GM23248 (cell line): ENCODE data around the gene CDK12. TPM values are rescaled to one million over a fixed set of nuclear protein-coding genes. Genes with fewer than 3 reads are reported as not detected.
"Not testable (repeated sequence)": the region's sequence is repeated elsewhere in the genome, so short reads cannot be mapped to it uniquely, and the experiment has no call there.

ENCODE experiments used
- DNase-seq: peaks from one replicate; pipeline ENCODE4 v3.0.0-alpha.2; 2015
- H2AFZ ChIP-seq: fragments of 200-600 bp; sonication (generic); 2 replicates; pipeline ENCODE4 v1.6.1; 2016; ENCODE audit warnings: antibody characterized with exemption
- H3F3A ChIP-seq: fragments of 200-600 bp; sonication (generic); 2 replicates; pipeline ENCODE4 v1.6.1; 2016; ENCODE audit warnings: mild to moderate bottlenecking, antibody characterized with exemption, mixed run types; ENCODE audit not compliant: insufficient read depth
- H3K27ac ChIP-seq: fragments of 200-600 bp; sonication (generic); 2 replicates; pipeline ENCODE4 v1.5.1; 2016; ENCODE audit warnings: mild to moderate bottlenecking
- H3K27me3 ChIP-seq: fragments of 200-600 bp; sonication (generic); replicated peaks from 2 replicates; pipeline ENCODE4 v1.6.1; 2016; ENCODE audit warnings: mild to moderate bottlenecking; ENCODE audit not compliant: insufficient read depth
- H3K36me3 ChIP-seq: fragments of 200-600 bp; sonication (generic); 2 replicates; pipeline ENCODE4 v1.6.1; 2016; ENCODE audit warnings: low read depth, mild to moderate bottlenecking
- H3K4me1 ChIP-seq: fragments of 200-600 bp; sonication (generic); 2 replicates; pipeline ENCODE4 v1.6.1; 2016; ENCODE audit warnings: mild to moderate bottlenecking; ENCODE audit not compliant: insufficient read depth
- H3K4me2 ChIP-seq: fragments of 200-600 bp; sonication (generic); one replicate; pipeline ENCODE4 v1.6.1; 2016; ENCODE audit warnings: mild to moderate bottlenecking; ENCODE audit not compliant: unreplicated experiment
- H3K4me3 ChIP-seq: fragments of 200-600 bp; sonication (generic); 2 replicates; pipeline ENCODE4 v1.5.1; 2016; ENCODE audit warnings: mild to moderate bottlenecking
- H3K79me2 ChIP-seq: fragments of 200-600 bp; sonication (generic); 2 replicates; pipeline ENCODE4 v1.6.1; 2016; ENCODE audit warnings: mild to moderate bottlenecking; ENCODE audit not compliant: insufficient read depth
- H3K9ac ChIP-seq: fragments of 200-600 bp; sonication (generic); 2 replicates; pipeline ENCODE4 v1.6.1; 2016; ENCODE audit warnings: mild to moderate bottlenecking
- H3K9me2 ChIP-seq: fragments of 200-600 bp; sonication (generic); 2 replicates; pipeline ENCODE4 v1.6.1; 2016; ENCODE audit warnings: mixed run types, mild to moderate bottlenecking, moderate library complexity; ENCODE audit not compliant: insufficient read depth
- H3K9me3 ChIP-seq: fragments of 200-600 bp; sonication (generic); one replicate; pipeline ENCODE4 v1.6.1; 2017; ENCODE audit warnings: low read depth
- H4K20me1 ChIP-seq: fragments of 200-600 bp; sonication (generic); 2 replicates; pipeline ENCODE4 v1.6.0; 2016; ENCODE audit not compliant: insufficient read depth
- EZH2 ChIP-seq: fragments of 200-600 bp; sonication (generic); IDR thresholded peaks from 2 replicates; pipeline ENCODE4 v1.6.1; 2018; ENCODE audit warnings: antibody characterized with exemption, mild to moderate bottlenecking; ENCODE audit not compliant: insufficient read depth, poor library complexity, severe bottlenecking
- EZH2phosphoT487 ChIP-seq: fragments of 200-600 bp; sonication (generic); IDR thresholded peaks from 2 replicates; pipeline ENCODE4 v1.6.1; 2018; ENCODE audit warnings: antibody characterized with exemption, moderate library complexity, mild to moderate bottlenecking, low read depth; ENCODE audit not compliant: insufficient read depth
- WGBS, 2 experiments: methylation state at CpG; one replicate each; pipeline ENCODE4 v1.1.6; 2015 to 2017; ENCODE audit warnings: low lambda C conversion rate in 2 of 2, low coverage in 1 of 2; ENCODE audit errors: missing lambda C conversion rate in 2 of 2; 5-methylcytosine and 5-hydroxymethylcytosine counted together
- in situ Hi-C: fragments of 300-500 bp; cut with MboI; formaldehyde crosslinking; loops from 2 replicates; pipeline ENCODE4 v1.15.0; 2020
- polyA plus RNA-seq: library from polyadenylated mRNA; unstranded; fragments of >200 nt; fragmentation: Nextera tagmentation; extraction: Ambion mirVana; gene quantifications from 2 replicates; pipeline ENCODE4 v1.2.1, GENCODE V29; 2016
- total RNA-seq: library from RNA; depleted of rRNA; stranded (reverse); fragments of >200 nt; shearing (Covaris generic); gene quantifications from 2 replicates; pipeline ENCODE4 v1.2.3, GENCODE V29; 2014

The CDK12 gene
- total and polyA plus RNA-seq, 2 experiments from 2014 or later: 8.9 to 21.1 TPM

GRCh38 chr17:39473310-39473709 lies 12.0 kb downstream of the CDK12 start:
- H4K20me1 ChIP-seq: peaks cover 4% of the 10 kb centered on the region
- in situ Hi-C loops: no loop called here
- no peak overlapping the region for H3K4me2 ChIP-seq
- H2AFZ ChIP-seq: no peak overlapping the region
- DNase-seq: no peak
- no peaks in the 10 kb centered on the region for H3K4me1 ChIP-seq
- no peaks in the 10 kb centered on the region for H3K27me3 ChIP-seq
- no peak overlapping the region for H3K9ac ChIP-seq
- no peak overlapping the region for H3K4me3 ChIP-seq
- H3K27ac ChIP-seq: no peak overlapping the region
- no peaks in the 10 kb centered on the region for H3K9me2 ChIP-seq
- H3K79me2 ChIP-seq: peaks cover 99% of the 10 kb centered on the region
- 91% methylated on average over 7 of the region's 7 CpGs for WGBS, 2 experiments
- no peaks in the 10 kb centered on the region for H3K9me3 ChIP-seq
- no peaks in the 10 kb centered on the region for H3F3A ChIP-seq
- TF ChIP-seq EZH2phosphoT487: no peak
- no peak for TF ChIP-seq EZH2
- H3K36me3 ChIP-seq: peaks cover 39% of the 10 kb centered on the region

GRCh38 chr17:39479631-39480030 lies 18.3 kb downstream of the CDK12 start:
- H2AFZ ChIP-seq, H3K27me3 ChIP-seq, H4K20me1 ChIP-seq, H3K4me2 ChIP-seq, H3K9me2 ChIP-seq, H3K4me1 ChIP-seq, H3K9me3 ChIP-seq, H3K4me3 ChIP-seq, H3K9ac ChIP-seq, H3K27ac ChIP-seq, in situ Hi-C loops, DNase-seq: not testable (repeated sequence)
- 81 to 86% methylated on average over 8 of the region's 8 CpGs for WGBS, 2 experiments
- Histone ChIP-seq H3K36me3 (peaks cover 15% of the 10 kb centered on the region), H3F3A (peaks cover 11% of the 10 kb centered on the region; the same call in 1 of the 2 replicates), H3K79me2 (peaks cover 89% of the 10 kb centered on the region)

GRCh38 chr17:39483506-39483905 lies 22.2 kb downstream of the CDK12 start:
- no peaks in the 10 kb centered on the region for H3K27me3 ChIP-seq
- no peak overlapping the region for H3K4me3 ChIP-seq
- H3F3A ChIP-seq: peaks cover 45% of the 10 kb centered on the region
- no peaks in the 10 kb centered on the region for H3K9me3 ChIP-seq
- H3K4me1 ChIP-seq: peaks cover 31% of the 10 kb centered on the region
- TF ChIP-seq EZH2 (no peak), EZH2phosphoT487 (no peak)
- H3K79me2 ChIP-seq: peaks cover 68% of the 10 kb centered on the region
- 98% methylated on average over 6 of the region's 6 CpGs for WGBS, 2 experiments
- H2AFZ ChIP-seq: no peak overlapping the region
- H4K20me1 ChIP-seq: no peaks in the 10 kb centered on the region
- in situ Hi-C loops: no loop called here
- H3K4me2 ChIP-seq: no peak overlapping the region
- no peak for DNase-seq
- H3K36me3 ChIP-seq: peaks cover 15% of the 10 kb centered on the region
- no peaks in the 10 kb centered on the region for H3K9me2 ChIP-seq
- no peak overlapping the region for H3K27ac ChIP-seq
- no peak overlapping the region for H3K9ac ChIP-seq

GRCh38 chr17:39484178-39484577 lies 22.9 kb downstream of the CDK12 start:
- Histone ChIP-seq H3K9me2 (no peaks in the 10 kb centered on the region), H3K4me2 (no peak overlapping the region), H3K4me3 (no peak overlapping the region), H3K4me1 (peaks cover 34% of the 10 kb centered on the region), H2AFZ (no peak overlapping the region), H4K20me1 (no peaks in the 10 kb centered on the region), H3K27ac (no peak overlapping the region), H3K79me2 (peaks cover 71% of the 10 kb centered on the region), H3F3A (peaks cover 45% of the 10 kb centered on the region), H3K9me3 (no peaks in the 10 kb centered on the region), H3K9ac (no peak overlapping the region), H3K36me3 (peaks cover 15% of the 10 kb centered on the region), H3K27me3 (no peaks in the 10 kb centered on the region)
- no peak for DNase-seq
- in situ Hi-C loops: no loop called here
- no peak for TF ChIP-seq EZH2
- no peak for TF ChIP-seq EZH2phosphoT487
- WGBS, 2 experiments: 100% methylated on average over 2 of the region's 2 CpGs

GRCh38 chr17:39485555-39485954 lies 24.3 kb downstream of the CDK12 start:
- TF ChIP-seq EZH2phosphoT487 (no peak), EZH2 (no peak)
- no peaks in the 10 kb centered on the region for H3K9me2 ChIP-seq
- no peak overlapping the region for H2AFZ ChIP-seq
- peaks cover 74% of the 10 kb centered on the region for H3K79me2 ChIP-seq
- H3K4me1 ChIP-seq: peaks cover 34% of the 10 kb centered on the region
- H3K27ac ChIP-seq: peak overlapping the region; percentile 94
- DNase-seq: peak; percentile 97
- 45 to 47% methylated on average over 5 of the region's 5 CpGs for WGBS, 2 experiments
- H3F3A ChIP-seq: peaks cover 45% of the 10 kb centered on the region
- no peaks in the 10 kb centered on the region for H4K20me1 ChIP-seq
- in situ Hi-C loops: no loop called here
- no peaks in the 10 kb centered on the region for H3K9me3 ChIP-seq
- no peaks in the 10 kb centered on the region for H3K27me3 ChIP-seq
- no peak overlapping the region for H3K4me2 ChIP-seq
- peak overlapping the region; percentile 63 for H3K9ac ChIP-seq
- peaks cover 16% of the 10 kb centered on the region for H3K36me3 ChIP-seq
- H3K4me3 ChIP-seq: no peak overlapping the region
